GM19240 (cell line): ENCODE data around the gene CD247.
A peak's percentile ranks its signal among the peaks of the same experiment; 100 is the strongest.

Experiments
- DNase-seq: peaks from one replicate; pipeline ENCODE4 v3.0.0; 2011; ENCODE audit warnings: low spot score; ENCODE audit not compliant: insufficient read length

Gene CD247

GRCh38 chr1:167542109-167543032 lies 24.0 kb upstream of the CD247 start:
- DNase-seq: no peak

DNA sequence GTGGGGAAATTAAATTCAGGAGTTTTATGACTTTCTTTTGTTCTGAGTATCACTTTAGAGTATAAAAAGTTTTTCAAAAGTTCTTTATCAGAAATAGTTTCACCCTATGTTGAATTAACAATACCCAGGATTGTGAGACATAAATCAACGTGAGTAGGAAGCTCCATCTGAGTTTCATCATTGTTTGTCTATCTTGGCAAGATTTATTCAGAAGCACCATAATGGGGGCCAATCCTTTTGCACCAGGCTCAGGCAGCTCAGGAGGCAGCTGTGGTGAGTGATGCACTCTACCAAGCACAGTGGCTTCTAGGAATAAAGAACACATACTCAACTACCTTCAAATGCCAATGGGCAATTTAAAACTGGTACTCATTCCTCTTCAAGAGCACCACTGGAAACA lies 23.3 kb upstream of the CD247 start:
- DNase-seq: no peak

DNA sequence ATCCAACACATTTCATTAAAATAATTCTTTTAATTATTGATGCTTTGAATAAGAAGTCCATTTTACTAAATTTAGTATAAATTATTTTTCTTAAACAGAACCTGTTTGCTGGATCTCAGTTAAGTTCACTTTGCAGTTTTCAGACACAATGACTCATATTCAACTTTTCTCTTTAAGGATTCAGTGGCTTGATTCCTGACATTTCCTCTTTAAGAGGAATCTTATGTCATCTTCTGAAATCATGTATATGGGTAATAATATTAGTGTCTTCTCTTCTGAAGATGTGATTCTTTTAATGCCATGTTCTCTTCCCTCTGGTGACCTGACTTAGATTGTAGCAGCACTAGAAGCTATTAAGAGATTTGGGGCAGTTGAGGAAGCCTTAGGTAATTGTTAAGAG lies 22.7 kb upstream of the CD247 start:
- DNase-seq: no peak

- DNase-seq: no peak
Measured at GRCh38 chr1:167538657-167539056, 20.3 kb upstream of the CD247 start.

DNA sequence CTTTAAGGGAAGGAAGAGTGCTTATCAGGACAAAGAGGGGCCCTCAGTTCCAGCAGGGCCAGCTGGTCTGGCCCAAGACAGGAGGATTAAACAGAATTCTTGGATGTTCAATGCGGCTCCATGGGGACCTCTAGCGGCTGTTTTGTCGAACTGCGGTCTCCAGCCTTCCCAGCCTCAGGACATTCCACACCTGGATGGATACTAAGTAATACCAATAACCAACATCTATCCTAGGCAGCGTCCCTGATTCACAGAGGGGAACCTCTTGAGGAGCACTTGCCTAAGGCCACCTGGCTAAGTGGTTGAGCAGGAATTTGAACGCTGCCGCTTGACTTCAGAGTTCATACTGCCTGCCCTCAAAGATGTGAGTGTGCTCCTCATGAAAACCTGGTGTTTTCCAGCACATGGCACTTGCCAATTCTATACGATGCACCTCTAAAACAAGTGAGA lies 15.5 kb upstream of the CD247 start:
- DNase-seq: peak; percentile 51

- no peak for DNase-seq
Measured at GRCh38 chr1:167532964-167533824, 14.9 kb upstream of the CD247 start.

DNA sequence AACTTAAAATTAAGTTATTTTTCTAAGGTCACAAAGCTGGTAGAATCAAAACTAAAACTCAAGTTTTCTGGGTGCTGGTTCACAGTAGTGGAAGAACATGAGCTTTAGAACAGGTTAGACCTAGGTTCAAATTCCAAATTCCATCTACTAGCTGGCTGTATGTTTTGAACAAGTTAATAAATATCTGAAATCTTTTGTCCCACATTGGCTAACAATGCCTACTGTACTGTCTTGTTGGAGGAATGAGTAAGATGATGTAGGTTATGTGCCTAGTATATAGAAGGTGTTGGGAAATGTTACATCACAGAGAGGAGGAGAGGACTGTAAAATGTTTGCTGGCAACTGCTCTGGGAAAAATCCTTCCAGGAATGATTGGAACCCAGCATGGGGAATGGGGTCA lies 14.0 kb upstream of the CD247 start:
- DNase-seq: no peak

DNA sequence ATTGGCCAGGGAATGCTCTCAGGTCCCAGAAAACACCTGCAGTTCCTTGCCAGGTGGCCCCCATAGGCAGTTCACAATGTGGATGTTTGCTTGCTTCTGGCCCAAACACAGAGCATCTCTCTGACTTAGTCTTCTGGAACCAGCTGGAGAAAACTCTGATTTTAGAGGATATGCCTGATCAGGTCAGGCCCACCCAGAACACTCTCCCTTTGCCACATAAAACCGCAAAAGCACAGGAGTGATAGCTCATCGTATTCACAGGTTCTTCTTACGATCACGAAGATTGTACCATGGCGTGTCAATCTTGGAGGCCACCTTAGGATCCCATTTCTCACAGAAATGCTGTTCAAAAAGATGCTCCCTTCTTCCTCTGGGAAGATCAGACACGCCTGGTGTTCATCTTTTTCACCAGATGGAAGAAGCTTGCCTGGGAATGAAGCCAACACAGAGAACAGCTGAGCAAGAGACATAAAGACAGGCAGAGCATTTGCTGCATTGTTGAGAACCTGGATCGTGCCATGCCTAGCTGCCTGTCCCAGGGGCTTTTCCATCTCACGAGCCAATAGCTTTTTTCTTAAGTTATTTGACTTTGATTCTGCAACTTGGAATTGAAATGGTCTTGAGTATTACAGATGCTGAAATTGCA lies 11.6 kb upstream of the CD247 start:
- no peak for DNase-seq

DNA sequence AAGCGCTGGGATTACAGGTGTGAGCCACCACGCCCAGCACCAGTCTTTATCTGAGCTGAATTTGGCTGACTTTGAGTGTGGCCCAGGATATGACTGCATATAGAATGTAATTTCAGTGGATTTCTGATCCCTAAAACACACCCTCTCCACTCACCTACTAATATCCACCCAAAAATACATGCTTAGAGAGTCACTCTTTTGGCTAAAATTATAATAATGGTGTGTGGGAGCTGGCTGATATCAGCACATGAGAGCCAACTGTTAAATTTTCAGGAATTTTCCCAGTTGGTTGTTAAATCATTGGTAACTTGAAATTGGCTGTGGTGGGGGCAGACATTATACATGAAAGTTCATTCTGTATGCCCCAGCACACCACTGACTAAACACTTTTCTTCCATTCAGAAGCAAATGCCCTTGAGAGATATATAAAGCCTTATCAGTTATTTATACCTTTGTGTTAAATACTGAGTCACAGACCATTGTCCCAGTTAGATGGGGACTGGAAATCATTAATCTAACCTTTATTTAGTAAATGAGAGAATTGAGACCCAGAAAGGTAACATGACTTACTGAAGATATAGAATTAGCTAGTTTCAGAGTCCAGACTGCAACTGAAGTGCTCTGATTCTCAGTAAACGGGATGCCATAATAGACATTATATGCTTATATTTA lies 9.9 kb upstream of the CD247 start:
- no peak for DNase-seq

- no peak for DNase-seq
Measured at GRCh38 chr1:167526667-167527383, 8.5 kb upstream of the CD247 start.

DNA sequence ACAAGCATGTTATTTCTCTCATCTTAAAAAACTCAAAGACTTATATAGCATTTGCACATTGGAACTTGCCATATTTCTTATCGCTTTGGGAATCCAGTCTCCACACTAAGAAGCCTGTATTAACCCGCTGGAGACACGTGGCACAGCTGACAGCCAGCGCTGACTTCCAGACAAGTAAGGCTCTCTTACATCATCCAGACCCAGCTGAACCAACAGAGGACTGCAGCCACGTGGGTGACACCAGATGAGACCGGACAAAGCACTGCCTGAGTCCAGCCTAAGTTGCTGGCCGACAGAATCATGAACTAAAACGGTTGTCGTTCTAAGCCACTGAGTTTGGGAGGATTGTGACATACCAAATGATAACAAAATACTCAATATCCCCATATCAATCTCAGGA lies 6.3 kb upstream of the CD247 start:
- no peak for DNase-seq

DNA sequence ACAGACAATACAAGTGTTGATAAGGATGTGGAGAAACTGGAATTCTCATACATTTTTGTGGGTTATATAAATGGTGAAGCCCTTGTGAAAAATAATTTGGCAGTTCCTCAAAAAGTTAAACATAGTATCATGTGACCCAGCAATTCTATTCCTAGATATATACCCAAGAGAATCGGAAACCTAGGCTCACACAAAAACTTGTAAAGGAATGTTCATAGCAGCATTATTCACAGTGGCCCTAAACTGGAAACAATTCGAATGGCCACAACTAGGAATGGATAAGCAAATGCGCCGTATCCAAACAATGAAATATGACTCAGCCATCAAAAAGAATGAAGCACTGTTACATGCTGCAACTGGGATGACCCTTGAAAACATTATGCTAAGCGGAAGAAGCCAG lies 3.9 kb upstream of the CD247 start:
- no peak for DNase-seq

DNA sequence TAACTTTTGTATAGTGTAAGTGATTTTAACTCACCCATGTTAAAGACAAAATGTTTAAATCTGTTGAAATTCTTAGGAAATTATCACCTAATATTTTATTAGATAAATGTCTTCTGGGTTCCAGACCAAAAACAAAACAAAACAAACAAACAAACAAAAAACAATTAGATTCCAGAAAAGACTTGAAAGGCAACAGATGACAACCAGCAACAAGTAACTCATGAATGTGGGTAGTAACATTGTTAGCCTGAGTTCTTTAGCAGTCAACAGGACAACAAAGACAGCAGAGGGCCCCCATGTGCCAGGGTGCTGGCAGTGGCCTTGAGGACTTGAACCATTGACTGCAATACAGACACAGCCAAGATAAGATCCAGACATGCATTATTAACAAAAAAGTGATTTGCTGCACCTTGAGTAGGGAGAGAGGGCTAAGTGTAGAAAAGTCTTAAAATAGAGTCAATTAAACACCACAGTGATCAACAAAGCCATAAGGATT lies 2.4 kb upstream of the CD247 start:
- DNase-seq: no peak

DNA sequence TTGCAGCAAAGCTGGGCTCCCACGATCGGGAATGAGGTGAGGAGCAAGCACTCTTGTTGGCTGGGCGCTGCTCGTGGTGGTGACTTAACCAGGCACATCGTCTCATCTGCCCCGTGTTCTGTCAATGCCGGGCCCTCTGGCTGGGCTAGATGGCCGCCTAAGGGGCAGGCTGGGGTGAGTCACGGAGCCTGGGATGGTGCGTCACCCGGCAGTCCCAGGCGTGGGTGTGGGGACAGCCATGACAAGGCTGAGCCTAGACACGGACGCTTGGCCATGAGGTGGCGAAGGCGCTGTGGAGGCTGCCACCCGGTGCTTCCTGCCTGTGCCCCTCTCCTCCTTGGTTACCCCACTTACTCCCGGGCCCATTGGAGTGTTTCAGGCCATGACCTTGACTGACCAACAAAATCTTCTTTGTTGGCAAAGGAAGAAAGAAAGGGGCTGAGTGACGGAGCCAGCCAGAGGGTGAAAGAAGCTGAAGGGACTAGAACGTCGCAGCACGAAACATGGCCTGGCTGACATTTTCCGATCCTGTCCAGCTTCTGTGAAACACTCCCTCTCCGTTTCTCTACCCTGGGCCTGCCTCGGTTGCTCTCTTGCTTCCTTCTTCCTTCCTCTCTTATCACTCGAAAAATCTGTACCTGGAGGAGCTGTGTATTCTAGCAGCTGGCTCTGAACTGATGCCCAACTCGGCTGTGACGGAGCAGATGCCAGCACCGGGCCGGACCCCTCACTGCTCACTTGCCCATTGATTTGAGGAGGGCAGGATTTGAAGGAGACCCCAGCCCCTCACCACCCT lies 596 bp downstream of the CD247 start:
- no peak for DNase-seq

DNA sequence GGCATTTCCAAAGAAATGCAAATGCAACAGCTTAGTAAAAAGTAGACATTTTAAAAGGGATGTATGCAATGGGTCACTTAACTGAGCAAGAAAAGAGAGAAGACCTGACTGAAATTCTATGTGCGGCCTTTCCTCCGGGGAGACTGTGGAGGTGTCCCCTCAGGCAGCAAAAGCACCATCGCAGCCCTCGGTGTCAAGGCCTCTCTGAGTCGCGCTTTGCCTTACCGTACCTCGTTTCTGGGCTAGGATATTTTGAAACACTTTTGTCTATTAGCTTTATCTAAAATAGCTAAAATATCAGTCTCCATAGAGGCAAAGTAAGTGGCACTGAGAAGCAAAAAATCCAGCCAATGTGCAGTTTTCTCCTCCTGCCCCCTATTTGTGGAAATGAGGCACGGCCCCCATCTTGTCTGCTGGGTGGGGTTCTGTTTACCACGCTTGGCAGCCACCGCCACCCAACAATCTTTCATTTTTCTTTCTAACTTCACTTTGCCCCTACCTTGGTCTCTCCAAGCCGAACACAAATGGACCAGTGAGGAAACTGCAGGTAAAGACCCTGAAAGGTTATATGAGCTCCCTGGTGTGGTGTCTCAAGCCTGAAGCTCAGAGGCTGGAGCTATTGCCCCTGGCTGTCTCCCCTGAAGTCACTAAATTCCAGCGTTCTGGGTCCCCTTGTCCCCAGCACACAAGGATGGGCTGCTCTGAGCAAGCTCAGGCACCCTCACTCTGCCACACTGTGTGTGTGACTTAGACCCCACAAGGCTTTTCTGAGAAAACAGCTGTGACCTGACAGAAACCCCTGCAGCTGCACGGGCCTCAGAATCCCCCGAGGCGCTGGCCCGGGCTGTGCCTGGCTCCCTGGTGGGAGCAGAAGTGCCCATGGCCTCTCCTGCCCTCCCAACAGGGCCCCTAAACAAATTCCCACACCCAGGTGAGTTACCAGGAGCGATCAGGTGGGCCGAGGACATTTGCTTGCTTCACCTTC lies 1.6 kb downstream of the CD247 start:
- no peak for DNase-seq

GRCh38 chr1:167515893-167516321 lies 2.4 kb downstream of the CD247 start:
- no peak for DNase-seq

DNA sequence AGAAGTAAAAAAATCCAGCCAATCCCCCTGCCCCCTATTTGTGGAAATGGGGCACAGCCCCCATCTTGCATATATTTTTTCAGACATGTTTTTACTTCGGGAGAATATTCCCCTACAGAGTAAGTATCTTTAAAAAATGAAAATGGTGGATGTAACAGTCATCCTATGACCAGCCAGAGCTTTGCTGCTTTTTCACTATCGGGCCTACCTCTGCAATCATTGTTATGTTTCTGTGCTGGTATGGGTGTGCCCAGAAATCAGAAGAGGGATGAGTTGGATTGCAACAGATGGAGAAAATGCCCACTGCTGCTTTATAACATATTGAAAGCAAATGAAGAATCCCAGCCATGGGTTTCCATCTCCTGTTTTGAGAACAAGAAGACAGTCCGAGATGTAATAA lies 2.9 kb downstream of the CD247 start:
- no peak for DNase-seq

GRCh38 chr1:167514288-167514687 lies 4.0 kb downstream of the CD247 start:
- DNase-seq: no peak
